Activated T-cell treated with anti-CD3 and anti-CD28 coated beads for 4 hours (primary cell): Measurements from ENCODE around the gene GDI2.

ENCODE experiments used
- DNase-seq: peaks from one replicate; pipeline ENCODE4 v3.0.0-alpha.2; 2020

Gene GDI2

GRCh38 chr10:5737352-5737751 is 75.9 kb downstream of the GDI2 start:
- DNase-seq, result no peak

- no peak for DNase-seq
Observed at GRCh38 chr10:5736591-5736990, 76.6 kb downstream of the GDI2 start.

- DNase-seq, result no peak
Observed at GRCh38 chr10:5735119-5735518, 78.1 kb downstream of the GDI2 start.

GRCh38 chr10:5732141-5732540 is 81.1 kb downstream of the GDI2 start:
- DNase-seq, result no peak

GRCh38 chr10:5731559-5731958 is 81.7 kb downstream of the GDI2 start:
- no peak for DNase-seq

- DNase-seq, result no peak
Observed at GRCh38 chr10:5730766-5731165, 82.5 kb downstream of the GDI2 start.

- DNase-seq, result no peak
Observed at GRCh38 chr10:5723692-5724091, 89.5 kb downstream of the GDI2 start.

- DNase-seq, result no peak
Observed at GRCh38 chr10:5720182-5720581, 93.1 kb downstream of the GDI2 start.

- no peak for DNase-seq
Observed at GRCh38 chr10:5719546-5719945, 93.7 kb downstream of the GDI2 start.
